ENCODE data around the gene ACTRT2.

- TF ChIP-seq POLR2A (IDR thresholded peaks at IDR 0.05): no peak
- TF ChIP-seq, protein P1, sequence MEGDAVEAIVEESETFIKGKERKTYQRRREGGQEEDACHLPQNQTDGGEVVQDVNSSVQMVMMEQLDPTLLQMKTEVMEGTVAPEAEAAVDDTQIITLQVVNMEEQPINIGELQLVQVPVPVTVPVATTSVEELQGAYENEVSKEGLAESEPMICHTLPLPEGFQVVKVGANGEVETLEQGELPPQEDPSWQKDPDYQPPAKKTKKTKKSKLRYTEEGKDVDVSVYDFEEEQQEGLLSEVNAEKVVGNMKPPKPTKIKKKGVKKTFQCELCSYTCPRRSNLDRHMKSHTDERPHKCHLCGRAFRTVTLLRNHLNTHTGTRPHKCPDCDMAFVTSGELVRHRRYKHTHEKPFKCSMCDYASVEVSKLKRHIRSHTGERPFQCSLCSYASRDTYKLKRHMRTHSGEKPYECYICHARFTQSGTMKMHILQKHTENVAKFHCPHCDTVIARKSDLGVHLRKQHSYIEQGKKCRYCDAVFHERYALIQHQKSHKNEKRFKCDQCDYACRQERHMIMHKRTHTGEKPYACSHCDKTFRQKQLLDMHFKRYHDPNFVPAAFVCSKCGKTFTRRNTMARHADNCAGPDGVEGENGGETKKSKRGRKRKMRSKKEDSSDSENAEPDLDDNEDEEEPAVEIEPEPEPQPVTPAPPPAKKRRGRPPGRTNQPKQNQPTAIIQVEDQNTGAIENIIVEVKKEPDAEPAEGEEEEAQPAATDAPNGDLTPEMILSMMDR (IDR thresholded peaks at IDR 0.05 in 4 of 5, conservative IDR thresholded peaks at IDR 0.05 in 1 of 5): no peak
Measured at GRCh38 chr1:3034162-3034561, 12.9 kb downstream of the ACTRT2 start.

Data from gastrocnemius medialis (tissue), 4 donors.